DLD1 (cell line): ENCODE data around the gene ZFX.
"Not testable (repeated sequence)": the region's sequence is repeated elsewhere in the genome, so short reads cannot be mapped to it uniquely, and the experiment has no call there.

ENCODE experiments used
- in situ Hi-C: cut with HindIII; loops from 2 replicates; pipeline ENCODE4 v1.10.0; 2017; ENCODE audit warnings: low sequenced_read_pairs

Gene ZFX

GRCh38 chrX:24150898-24151297 lies 1.4 kb downstream of the ZFX start:
- in situ Hi-C loops: no loop called here

GRCh38 chrX:24151513-24151912 lies 2.0 kb downstream of the ZFX start:
- in situ Hi-C loops: no loop called here

GRCh38 chrX:24153178-24153795 lies 3.8 kb downstream of the ZFX start:
- in situ Hi-C loops: no loop called here

- in situ Hi-C loops: no loop called here
Observed at GRCh38 chrX:24153796-24154189, 4.3 kb downstream of the ZFX start.

GRCh38 chrX:24154490-24155034 lies 5.0 kb downstream of the ZFX start:
- in situ Hi-C loops: no loop called here

GRCh38 chrX:24155747-24156146 lies 6.2 kb downstream of the ZFX start:
- in situ Hi-C loops: not testable (repeated sequence)

- in situ Hi-C loops: no loop called here
Observed at GRCh38 chrX:24156177-24156576, 6.6 kb downstream of the ZFX start.

- in situ Hi-C loops: no loop called here
Observed at GRCh38 chrX:24158881-24159280, 9.4 kb downstream of the ZFX start.

GRCh38 chrX:24166078-24166477 lies 16.5 kb downstream of the ZFX start:
- in situ Hi-C loops: no loop called here

GRCh38 chrX:24167719-24168472 lies 18.4 kb downstream of the ZFX start:
- in situ Hi-C loops: no loop called here

GRCh38 chrX:24168807-24169206 lies 19.3 kb downstream of the ZFX start:
- in situ Hi-C loops: no loop called here

- in situ Hi-C loops: no loop called here
Observed at GRCh38 chrX:24169211-24169610, 19.7 kb downstream of the ZFX start.

GRCh38 chrX:24173115-24173847 lies 23.8 kb downstream of the ZFX start:
- in situ Hi-C loops: no loop called here

- in situ Hi-C loops: no loop called here
Observed at GRCh38 chrX:24175276-24175675, 25.7 kb downstream of the ZFX start.

- in situ Hi-C loops: no loop called here
Observed at GRCh38 chrX:24178441-24178840, 28.9 kb downstream of the ZFX start.

- in situ Hi-C loops: no loop called here
Observed at GRCh38 chrX:24184018-24184417, 34.5 kb downstream of the ZFX start.

GRCh38 chrX:24186483-24186882 lies 37.0 kb downstream of the ZFX start:
- in situ Hi-C loops: no loop called here

- in situ Hi-C loops: no loop called here
Observed at GRCh38 chrX:24186986-24187385, 37.5 kb downstream of the ZFX start.

GRCh38 chrX:24189490-24189889 lies 40.0 kb downstream of the ZFX start:
- in situ Hi-C loops: no loop called here

- in situ Hi-C loops: no loop called here
Observed at GRCh38 chrX:24190500-24191156, 41.1 kb downstream of the ZFX start.

GRCh38 chrX:24196509-24196908 lies 47.0 kb downstream of the ZFX start:
- in situ Hi-C loops: no loop called here
